ENCODE results near the gene TSC22D3. TPM values are rescaled to one million over a fixed set of nuclear protein-coding genes. Genes with fewer than 3 reads are reported as not detected.

The TSC22D3 gene
- total RNA-seq, 1 experiment from 2014 or later, result 28.1 TPM

GRCh38 chrX:107730991-107731766, 44.4 kb downstream of the TSC22D3 start:
- Histone ChIP-seq H3K36me3 (no peaks in the 10 kb centered on the region), H3K9me3 (replicated peaks) (no peaks in the 10 kb centered on the region), H3K4me1 (replicated peaks) (peaks cover 21% of the 10 kb centered on the region), H3K27me3 (replicated peaks) (no peaks in the 10 kb centered on the region), H3K4me3 (no peak overlapping the region), H3K27ac (no peak overlapping the region)
- no peak for DNase-seq (ENCODE audit: low read depth in 1 of 2, low spot score in 2 of 2)

- H3K36me3 ChIP-seq, result no peaks in the 10 kb centered on the region
- no peak overlapping the region for H3K4me3 ChIP-seq
- H3K9me3 ChIP-seq (replicated peaks), result no peaks in the 10 kb centered on the region
- no peaks in the 10 kb centered on the region for H3K27me3 ChIP-seq (replicated peaks)
- H3K27ac ChIP-seq, result no peak overlapping the region
- peaks cover 24% of the 10 kb centered on the region for H3K4me1 ChIP-seq (replicated peaks)
- no peak for DNase-seq (ENCODE audit: low read depth in 1 of 2, low spot score in 2 of 2)
Observed at GRCh38 chrX:107730298-107730655, 45.3 kb downstream of the TSC22D3 start.

GRCh38 chrX:107729558-107730297, 45.9 kb downstream of the TSC22D3 start:
- H3K4me3 ChIP-seq, result no peak overlapping the region
- H3K27ac ChIP-seq, result no peak overlapping the region
- H3K27me3 ChIP-seq (replicated peaks), result no peaks in the 10 kb centered on the region
- peaks cover 24% of the 10 kb centered on the region for H3K4me1 ChIP-seq (replicated peaks)
- no peaks in the 10 kb centered on the region for H3K36me3 ChIP-seq
- no peaks in the 10 kb centered on the region for H3K9me3 ChIP-seq (replicated peaks)
- DNase-seq (ENCODE audit: low read depth in 1 of 2, low spot score in 2 of 2), result no peak

- Histone ChIP-seq H3K27me3 (replicated peaks) (no peaks in the 10 kb centered on the region), H3K9me3 (replicated peaks) (no peaks in the 10 kb centered on the region), H3K4me3 (no peak overlapping the region), H3K36me3 (no peaks in the 10 kb centered on the region), H3K27ac (no peak overlapping the region), H3K4me1 (replicated peaks) (peaks cover 24% of the 10 kb centered on the region)
- DNase-seq (ENCODE audit: low read depth in 1 of 2, low spot score in 2 of 2), result no peak
Observed at GRCh38 chrX:107728371-107729099, 47.1 kb downstream of the TSC22D3 start.

GRCh38 chrX:107726816-107727534, 48.6 kb downstream of the TSC22D3 start:
- no peak overlapping the region for H3K4me3 ChIP-seq
- H3K27me3 ChIP-seq (replicated peaks), result no peaks in the 10 kb centered on the region
- no peak for DNase-seq (ENCODE audit: low read depth in 1 of 2, low spot score in 2 of 2)
- H3K36me3 ChIP-seq, result no peaks in the 10 kb centered on the region
- H3K9me3 ChIP-seq (replicated peaks), result no peaks in the 10 kb centered on the region
- no peak overlapping the region for H3K27ac ChIP-seq
- peaks cover 21% of the 10 kb centered on the region for H3K4me1 ChIP-seq (replicated peaks)

- no peak for DNase-seq (ENCODE audit: low read depth in 1 of 2, low spot score in 2 of 2)
- H3K36me3 ChIP-seq, result no peaks in the 10 kb centered on the region
- H3K4me1 ChIP-seq (replicated peaks), result peaks cover 14% of the 10 kb centered on the region
- no peak overlapping the region for H3K27ac ChIP-seq
- H3K9me3 ChIP-seq (replicated peaks), result no peaks in the 10 kb centered on the region
- no peaks in the 10 kb centered on the region for H3K27me3 ChIP-seq (replicated peaks)
- H3K4me3 ChIP-seq, result no peak overlapping the region
Observed at GRCh38 chrX:107725761-107726555, 49.6 kb downstream of the TSC22D3 start.

- no peak overlapping the region for H3K27ac ChIP-seq
- DNase-seq (ENCODE audit: low read depth in 1 of 2, low spot score in 2 of 2), result no peak
- H3K4me3 ChIP-seq, result no peak overlapping the region
- peaks cover 3% of the 10 kb centered on the region; the same call in 1 of the 2 replicates for H3K4me1 ChIP-seq (replicated peaks)
- no peaks in the 10 kb centered on the region for H3K9me3 ChIP-seq (replicated peaks)
- no peaks in the 10 kb centered on the region for H3K36me3 ChIP-seq
- no peaks in the 10 kb centered on the region for H3K27me3 ChIP-seq (replicated peaks)
Observed at GRCh38 chrX:107724653-107725052, 50.9 kb downstream of the TSC22D3 start.

- DNase-seq (ENCODE audit: low read depth in 1 of 2, low spot score in 2 of 2), result no peak
- no peaks in the 10 kb centered on the region for H3K27me3 ChIP-seq (replicated peaks)
- H3K27ac ChIP-seq, result no peak overlapping the region
- H3K4me3 ChIP-seq, result no peak overlapping the region
- H3K9me3 ChIP-seq (replicated peaks), result no peaks in the 10 kb centered on the region
- H3K4me1 ChIP-seq (replicated peaks), result peaks cover 3% of the 10 kb centered on the region; the same call in 1 of the 2 replicates
- H3K36me3 ChIP-seq, result no peaks in the 10 kb centered on the region
Observed at GRCh38 chrX:107723511-107723910, 52.1 kb downstream of the TSC22D3 start.

GRCh38 chrX:107721966-107722707, 53.5 kb downstream of the TSC22D3 start:
- no peak for DNase-seq (ENCODE audit: low read depth in 1 of 2, low spot score in 2 of 2)
- Histone ChIP-seq H3K27ac (no peak overlapping the region), H3K36me3 (no peaks in the 10 kb centered on the region), H3K9me3 (replicated peaks) (no peaks in the 10 kb centered on the region), H3K27me3 (replicated peaks) (no peaks in the 10 kb centered on the region), H3K4me3 (no peak overlapping the region), H3K4me1 (replicated peaks) (peaks cover 11% of the 10 kb centered on the region)

- H3K4me3 ChIP-seq, result no peak overlapping the region
- H3K27me3 ChIP-seq (replicated peaks), result no peaks in the 10 kb centered on the region
- H3K4me1 ChIP-seq (replicated peaks), result peaks cover 13% of the 10 kb centered on the region
- H3K9me3 ChIP-seq (replicated peaks), result no peaks in the 10 kb centered on the region
- no peak for DNase-seq (ENCODE audit: low read depth in 1 of 2, low spot score in 2 of 2)
- H3K27ac ChIP-seq, result no peak overlapping the region
- H3K36me3 ChIP-seq, result peaks cover 3% of the 10 kb centered on the region; the same call in 1 of the 2 replicates
Observed at GRCh38 chrX:107721318-107721717, 54.3 kb downstream of the TSC22D3 start.

GRCh38 chrX:107718156-107718621, 57.4 kb downstream of the TSC22D3 start:
- DNase-seq (ENCODE audit: low read depth in 1 of 2, low spot score in 2 of 2), result peak; percentile 63 to 67
- peak overlapping the region; percentile 96; the same call in 1 of the 2 replicates for H3K27ac ChIP-seq
- no peaks in the 10 kb centered on the region for H3K9me3 ChIP-seq (replicated peaks)

More at GRCh38 chrX:107718156-107718621, 57.4 kb downstream of the TSC22D3 start:
- no peak overlapping the region for H3K4me3 ChIP-seq
- H3K27me3 ChIP-seq (replicated peaks), result no peaks in the 10 kb centered on the region
- H3K4me1 ChIP-seq (replicated peaks), result peaks cover 16% of the 10 kb centered on the region
- peaks cover 28% of the 10 kb centered on the region for H3K36me3 ChIP-seq

Data from SJSA1 (cell line).